Raji (cell line): ENCODE results near the gene FHIT.

Source experiments
- POLR2A ChIP-seq: IDR thresholded peaks from 2 replicates; pipeline ENCODE4 v1.6.1; 2011; ENCODE audit warnings: low read depth, low read length, control low read depth; ENCODE audit not compliant: insufficient read depth

The FHIT gene

GRCh38 chr3:60147249-60147950 is 1103.9 kb downstream of the FHIT start:
- no peak for TF ChIP-seq POLR2A

- TF ChIP-seq POLR2A, result no peak
Measured at GRCh38 chr3:60146121-60146520, 1105.1 kb downstream of the FHIT start.

DNA sequence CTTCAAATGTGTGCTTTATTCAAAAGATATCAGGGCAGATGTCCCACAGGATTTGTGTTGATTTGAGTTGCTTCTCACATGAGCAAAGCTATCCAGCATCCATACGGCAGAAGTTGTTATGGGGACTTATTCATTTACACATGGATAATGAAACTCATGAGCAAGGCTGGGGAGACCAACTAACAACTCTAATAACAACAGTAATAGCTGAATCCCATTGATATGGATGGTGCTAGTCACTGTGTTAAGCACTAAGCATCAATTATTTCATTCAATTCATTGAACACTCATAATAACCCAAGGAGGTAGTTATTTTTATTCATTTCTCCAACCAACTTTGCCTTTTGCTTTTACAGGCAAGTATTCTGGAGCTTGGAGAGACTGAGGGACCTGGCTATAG is 1107.2 kb downstream of the FHIT start:
- no peak for TF ChIP-seq POLR2A

GRCh38 chr3:60142009-60142408 is 1109.2 kb downstream of the FHIT start:
- TF ChIP-seq POLR2A, result no peak

- TF ChIP-seq POLR2A, result no peak
Measured at GRCh38 chr3:60140160-60140559, 1111.1 kb downstream of the FHIT start.

GRCh38 chr3:60136601-60137000 is 1114.7 kb downstream of the FHIT start:
- no peak for TF ChIP-seq POLR2A

DNA sequence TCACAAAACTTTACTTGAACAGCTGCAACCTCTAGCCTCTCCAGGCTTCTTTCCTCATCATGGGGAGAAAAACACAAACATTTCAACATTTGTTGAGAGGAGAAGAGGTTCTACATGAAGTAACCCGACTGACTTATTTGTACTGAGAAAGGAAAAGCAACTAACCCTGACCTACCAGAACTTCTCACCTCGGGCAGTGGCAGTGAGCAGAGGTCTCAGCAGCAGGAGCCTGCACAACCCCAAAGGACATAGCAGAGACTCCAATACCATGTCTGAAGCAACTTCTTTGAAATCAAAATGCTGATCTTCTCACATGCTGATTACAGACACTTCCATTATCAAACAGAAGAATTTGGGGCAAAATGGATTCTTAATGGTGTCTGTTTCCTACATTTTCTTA is 1115.8 kb downstream of the FHIT start:
- TF ChIP-seq POLR2A, result no peak

DNA sequence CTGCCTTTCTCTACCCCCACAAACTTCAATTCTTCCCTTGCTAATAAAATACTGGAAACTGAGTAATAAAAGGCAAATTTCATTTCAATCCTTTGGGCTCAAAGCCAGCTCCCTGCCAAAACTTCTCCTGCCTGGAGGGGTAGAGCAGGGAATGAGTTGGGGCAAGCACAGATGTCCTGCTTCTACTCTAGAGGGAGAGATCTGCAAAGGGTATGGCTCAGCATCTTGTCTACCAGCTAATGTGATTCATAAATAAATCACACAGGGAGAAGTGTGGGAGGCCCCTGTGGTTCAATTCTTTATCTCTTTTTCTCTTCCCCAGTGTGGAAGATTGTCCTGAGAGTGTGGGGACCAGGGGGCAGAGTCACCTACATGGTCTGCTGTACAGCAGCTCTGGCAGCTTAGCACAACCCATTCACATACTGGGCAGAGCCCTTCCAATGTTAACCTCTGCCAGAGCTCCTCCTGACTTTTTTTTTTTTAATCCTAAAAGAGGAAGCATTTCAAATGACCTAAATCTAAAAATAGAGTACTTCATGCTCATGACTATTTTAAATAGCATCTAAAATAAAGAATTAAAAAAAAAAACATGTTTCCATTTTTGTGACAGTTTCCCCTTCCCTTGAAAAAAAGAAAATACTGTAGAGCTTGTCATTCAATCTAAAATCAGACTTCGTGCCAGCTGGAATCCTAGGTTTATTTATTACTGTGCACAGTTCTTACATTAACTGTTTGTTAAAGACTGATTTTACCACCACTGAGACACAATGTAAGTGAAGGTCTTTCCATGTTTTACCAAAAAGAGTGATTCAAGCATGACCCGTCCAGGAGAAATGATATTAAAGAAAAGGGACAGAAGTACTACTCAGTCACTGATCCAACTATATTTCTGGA is 1117.7 kb downstream of the FHIT start:
- TF ChIP-seq POLR2A, result no peak

- TF ChIP-seq POLR2A, result no peak
Measured at GRCh38 chr3:60131618-60132017, 1119.6 kb downstream of the FHIT start.

GRCh38 chr3:60126511-60127304 is 1124.5 kb downstream of the FHIT start:
- no peak for TF ChIP-seq POLR2A

DNA sequence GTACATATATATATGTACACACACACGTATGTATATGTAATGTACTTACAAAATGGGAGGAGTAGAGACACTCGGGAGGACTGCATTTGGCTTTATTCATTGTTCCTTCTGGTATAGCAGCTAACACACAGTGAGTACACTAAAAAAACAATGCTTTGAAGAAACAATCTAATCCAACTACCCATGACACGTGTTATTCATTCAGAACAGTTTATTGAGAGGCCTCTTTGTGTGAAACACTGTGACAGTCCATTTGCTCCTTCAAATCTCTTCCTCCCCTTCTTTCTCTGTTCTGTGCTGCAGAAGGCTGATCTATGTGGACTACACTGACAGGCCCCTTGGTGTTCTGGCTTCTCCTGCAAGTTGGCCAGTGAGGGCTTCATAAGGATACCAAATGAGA is 1125.6 kb downstream of the FHIT start:
- TF ChIP-seq POLR2A, result no peak

DNA sequence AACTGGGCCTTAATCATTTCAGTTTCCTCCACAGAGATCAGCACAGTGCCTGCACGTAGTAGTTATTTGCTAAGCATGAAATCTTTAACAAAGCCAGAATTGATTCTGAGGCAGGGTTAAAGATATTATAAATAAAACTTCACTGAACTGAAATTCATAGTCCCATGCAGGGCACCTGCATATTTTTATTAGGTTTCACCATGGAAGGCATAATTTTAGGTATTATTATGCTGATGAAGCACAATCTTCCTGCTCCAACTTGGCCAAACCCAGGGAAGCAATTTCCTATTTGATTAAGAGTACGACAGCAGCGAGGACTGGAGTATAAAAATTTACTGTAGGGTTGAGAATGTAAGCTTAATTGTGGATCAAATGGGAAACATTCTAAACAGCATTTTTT is 1131.0 kb downstream of the FHIT start:
- TF ChIP-seq POLR2A, result no peak

- TF ChIP-seq POLR2A, result no peak
Measured at GRCh38 chr3:60114191-60114590, 1137.1 kb downstream of the FHIT start.

GRCh38 chr3:60107275-60107674 is 1144.0 kb downstream of the FHIT start:
- no peak for TF ChIP-seq POLR2A

- TF ChIP-seq POLR2A, result no peak
Measured at GRCh38 chr3:60102154-60102553, 1149.1 kb downstream of the FHIT start.

DNA sequence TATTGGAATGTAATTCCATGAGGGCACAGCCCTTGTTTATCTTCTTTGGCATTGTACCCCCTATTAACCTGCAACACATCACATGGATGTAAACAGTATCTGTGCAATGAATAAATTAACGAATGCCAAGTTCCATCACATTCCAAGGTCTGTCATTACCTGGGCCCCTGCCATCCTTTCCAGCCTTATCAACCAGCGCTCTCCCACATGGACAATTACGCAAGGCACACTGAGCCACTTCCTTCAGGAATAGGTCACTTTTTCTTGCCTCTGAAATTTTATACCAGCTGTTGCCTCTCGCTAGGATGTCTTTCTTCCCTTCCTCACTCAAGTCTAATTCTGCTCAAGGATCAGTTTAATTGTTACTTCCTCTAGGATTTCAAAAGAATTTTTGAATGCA is 1149.6 kb downstream of the FHIT start:
- TF ChIP-seq POLR2A, result no peak

DNA sequence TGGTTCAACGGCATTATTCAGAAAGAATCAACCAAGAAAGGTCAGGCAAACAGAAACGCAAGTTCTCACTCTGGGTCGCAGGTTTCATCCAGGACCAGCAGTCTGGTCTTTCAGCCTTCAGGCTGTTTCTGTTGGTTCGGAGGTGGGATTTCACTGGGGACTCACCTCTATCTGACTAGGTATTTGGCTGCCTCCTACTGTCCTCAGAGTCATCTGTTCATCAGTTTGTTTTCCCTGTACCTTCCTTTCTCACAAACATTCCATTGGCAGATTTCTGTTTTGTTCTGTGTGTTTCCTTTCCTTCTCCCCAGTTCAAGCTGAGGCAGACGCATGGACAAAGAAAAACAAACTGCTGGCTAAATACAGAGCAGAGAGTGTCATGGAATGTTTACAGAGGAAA is 1154.8 kb downstream of the FHIT start:
- TF ChIP-seq POLR2A, result no peak
